Neural cell (in vitro differentiated cells): ENCODE results near the gene VAV3.

Experiments used
- EP300 ChIP-seq: fragments of 450-650 bp; conservative IDR thresholded peaks from 2 replicates; pipeline ENCODE4 v1.6.1; 2014; ENCODE audit warnings: antibody characterized with exemption, mild to moderate bottlenecking, moderate library complexity; ENCODE audit not compliant: poor library complexity, severe bottlenecking
- EZH2 ChIP-seq: fragments of 200-600, 300-800 bp; shearing (Covaris generic), sonication (generic); IDR thresholded peaks from 2 replicates; pipeline ENCODE4 v1.6.1; 2014; ENCODE audit warnings: antibody characterized with exemption, low read length, borderline replicate concordance, mild to moderate bottlenecking; ENCODE audit not compliant: insufficient read depth, poor library complexity, severe bottlenecking
- MXI1 ChIP-seq: fragments of 450-650 bp; conservative IDR thresholded peaks from 2 replicates; pipeline ENCODE4 v1.6.1; 2014; ENCODE audit warnings: antibody characterized with exemption, mild to moderate bottlenecking; ENCODE audit not compliant: poor library complexity, severe bottlenecking
- POLR2AphosphoS5 ChIP-seq: IDR thresholded peaks from 2 replicates; pipeline ENCODE4 v1.6.1; 2012
- TAF1 ChIP-seq: IDR thresholded peaks from 2 replicates; pipeline ENCODE4 v1.6.1; 2012; ENCODE audit warnings: low read depth
- TF ChIP-seq, protein P1 (sequence below): fragments of 450-650 bp; IDR thresholded peaks from 2 replicates; pipeline ENCODE4 v1.5.1; 2014; ENCODE audit warnings: antibody characterized with exemption, mild to moderate bottlenecking, moderate library complexity; ENCODE audit not compliant: poor library complexity, severe bottlenecking
- TF ChIP-seq, protein P2 (sequence below): IDR thresholded peaks from 2 replicates; pipeline ENCODE4 v1.6.1; 2012; ENCODE audit warnings: borderline replicate concordance

DNA sequence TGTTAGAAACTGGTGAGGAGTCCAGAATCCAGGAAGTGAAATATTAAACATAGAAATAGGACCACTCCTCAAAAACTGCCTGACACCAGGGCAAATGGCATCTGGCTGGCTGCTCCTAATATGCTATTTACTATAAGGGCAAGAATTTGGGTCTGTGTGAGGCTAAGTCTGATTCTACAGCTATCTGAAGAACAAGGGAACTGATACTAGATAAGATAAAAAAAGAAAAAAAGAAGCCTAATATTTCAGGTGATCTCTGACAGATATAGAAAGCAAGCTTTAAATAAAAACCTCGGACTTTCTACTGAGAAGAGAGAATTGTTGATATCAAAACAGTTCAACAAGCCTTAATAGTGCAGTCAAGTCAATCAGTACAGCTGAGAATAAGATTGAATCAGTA is 42.1 kb upstream of the VAV3 start:
- TF ChIP-seq POLR2AphosphoS5: no peak
- TF ChIP-seq EZH2: no peak
- TF ChIP-seq EP300: no peak
- TF ChIP-seq, protein P1, sequence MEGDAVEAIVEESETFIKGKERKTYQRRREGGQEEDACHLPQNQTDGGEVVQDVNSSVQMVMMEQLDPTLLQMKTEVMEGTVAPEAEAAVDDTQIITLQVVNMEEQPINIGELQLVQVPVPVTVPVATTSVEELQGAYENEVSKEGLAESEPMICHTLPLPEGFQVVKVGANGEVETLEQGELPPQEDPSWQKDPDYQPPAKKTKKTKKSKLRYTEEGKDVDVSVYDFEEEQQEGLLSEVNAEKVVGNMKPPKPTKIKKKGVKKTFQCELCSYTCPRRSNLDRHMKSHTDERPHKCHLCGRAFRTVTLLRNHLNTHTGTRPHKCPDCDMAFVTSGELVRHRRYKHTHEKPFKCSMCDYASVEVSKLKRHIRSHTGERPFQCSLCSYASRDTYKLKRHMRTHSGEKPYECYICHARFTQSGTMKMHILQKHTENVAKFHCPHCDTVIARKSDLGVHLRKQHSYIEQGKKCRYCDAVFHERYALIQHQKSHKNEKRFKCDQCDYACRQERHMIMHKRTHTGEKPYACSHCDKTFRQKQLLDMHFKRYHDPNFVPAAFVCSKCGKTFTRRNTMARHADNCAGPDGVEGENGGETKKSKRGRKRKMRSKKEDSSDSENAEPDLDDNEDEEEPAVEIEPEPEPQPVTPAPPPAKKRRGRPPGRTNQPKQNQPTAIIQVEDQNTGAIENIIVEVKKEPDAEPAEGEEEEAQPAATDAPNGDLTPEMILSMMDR: no peak
- TF ChIP-seq, protein P2, sequence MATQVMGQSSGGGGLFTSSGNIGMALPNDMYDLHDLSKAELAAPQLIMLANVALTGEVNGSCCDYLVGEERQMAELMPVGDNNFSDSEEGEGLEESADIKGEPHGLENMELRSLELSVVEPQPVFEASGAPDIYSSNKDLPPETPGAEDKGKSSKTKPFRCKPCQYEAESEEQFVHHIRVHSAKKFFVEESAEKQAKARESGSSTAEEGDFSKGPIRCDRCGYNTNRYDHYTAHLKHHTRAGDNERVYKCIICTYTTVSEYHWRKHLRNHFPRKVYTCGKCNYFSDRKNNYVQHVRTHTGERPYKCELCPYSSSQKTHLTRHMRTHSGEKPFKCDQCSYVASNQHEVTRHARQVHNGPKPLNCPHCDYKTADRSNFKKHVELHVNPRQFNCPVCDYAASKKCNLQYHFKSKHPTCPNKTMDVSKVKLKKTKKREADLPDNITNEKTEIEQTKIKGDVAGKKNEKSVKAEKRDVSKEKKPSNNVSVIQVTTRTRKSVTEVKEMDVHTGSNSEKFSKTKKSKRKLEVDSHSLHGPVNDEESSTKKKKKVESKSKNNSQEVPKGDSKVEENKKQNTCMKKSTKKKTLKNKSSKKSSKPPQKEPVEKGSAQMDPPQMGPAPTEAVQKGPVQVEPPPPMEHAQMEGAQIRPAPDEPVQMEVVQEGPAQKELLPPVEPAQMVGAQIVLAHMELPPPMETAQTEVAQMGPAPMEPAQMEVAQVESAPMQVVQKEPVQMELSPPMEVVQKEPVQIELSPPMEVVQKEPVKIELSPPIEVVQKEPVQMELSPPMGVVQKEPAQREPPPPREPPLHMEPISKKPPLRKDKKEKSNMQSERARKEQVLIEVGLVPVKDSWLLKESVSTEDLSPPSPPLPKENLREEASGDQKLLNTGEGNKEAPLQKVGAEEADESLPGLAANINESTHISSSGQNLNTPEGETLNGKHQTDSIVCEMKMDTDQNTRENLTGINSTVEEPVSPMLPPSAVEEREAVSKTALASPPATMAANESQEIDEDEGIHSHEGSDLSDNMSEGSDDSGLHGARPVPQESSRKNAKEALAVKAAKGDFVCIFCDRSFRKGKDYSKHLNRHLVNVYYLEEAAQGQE: no peak
- no peak for TF ChIP-seq MXI1
- no peak for TF ChIP-seq TAF1
